HEK293 (cell line): ENCODE data around the gene DCST1.

ENCODE experiments used
- KLF7 ChIP-seq: fragments of 450-650 bp; formaldehyde crosslinking; IDR thresholded peaks from 2 replicates; pipeline ENCODE4 v1.5.1; 2016; ENCODE audit warnings: missing biosample characterization, missing genetic modification characterization, borderline replicate concordance
- SP3 ChIP-seq: fragments of 450-650 bp; formaldehyde crosslinking; IDR thresholded peaks from 2 replicates; pipeline ENCODE4 v1.5.1; 2016; ENCODE audit warnings: missing biosample characterization, missing genetic modification characterization
- ZBTB20 ChIP-seq: fragments of 450-650 bp; formaldehyde crosslinking; IDR thresholded peaks from 2 replicates; pipeline ENCODE4 v1.5.1; 2016; ENCODE audit warnings: missing biosample characterization, missing genetic modification characterization
- ZFHX2 ChIP-seq: fragments of 450-650 bp; formaldehyde crosslinking; conservative IDR thresholded peaks from 2 replicates; pipeline ENCODE4 v1.5.1; 2016; ENCODE audit warnings: missing biosample characterization, missing genetic modification characterization
- ZFP37 ChIP-seq: fragments of 450-650 bp; formaldehyde crosslinking; IDR thresholded peaks from 2 replicates; pipeline ENCODE4 v1.5.1; 2016; ENCODE audit warnings: missing biosample characterization, missing genetic modification characterization
- ZIC2 ChIP-seq: fragments of 450-650 bp; formaldehyde crosslinking; IDR thresholded peaks from 2 replicates; pipeline ENCODE4 v1.5.1; 2016; ENCODE audit warnings: missing biosample characterization, missing genetic modification characterization
- ZNF155 ChIP-seq: fragments of 450-650 bp; formaldehyde crosslinking; IDR thresholded peaks from 2 replicates; pipeline ENCODE4 v1.5.1; 2016; ENCODE audit warnings: missing biosample characterization, missing genetic modification characterization
- ZNF202 ChIP-seq: fragments of 450-650 bp; formaldehyde crosslinking; IDR thresholded peaks from 2 replicates; pipeline ENCODE4 v1.5.1; 2016; ENCODE audit warnings: missing biosample characterization, missing genetic modification characterization, borderline replicate concordance
- ZNF24 ChIP-seq: fragments of 450-650 bp; formaldehyde crosslinking; IDR thresholded peaks from 2 replicates; pipeline ENCODE4 v1.5.1; 2016; ENCODE audit warnings: missing biosample characterization, missing genetic modification characterization
- ZNF266 ChIP-seq: fragments of 450-650 bp; formaldehyde crosslinking; IDR thresholded peaks from 2 replicates; pipeline ENCODE4 v1.5.1; 2016; ENCODE audit warnings: missing biosample characterization, missing genetic modification characterization, low read depth
- ZNF292 ChIP-seq: fragments of 450-650 bp; formaldehyde crosslinking; IDR thresholded peaks from 2 replicates; pipeline ENCODE4 v1.5.1; 2016; ENCODE audit warnings: low read depth, missing biosample characterization, missing genetic modification characterization, borderline replicate concordance
- ZNF341 ChIP-seq: fragments of 450-650 bp; formaldehyde crosslinking; IDR thresholded peaks from 2 replicates; pipeline ENCODE4; 2016; ENCODE audit warnings: low read depth, missing biosample characterization, missing genetic modification characterization
- ZNF37A ChIP-seq: fragments of 450-650 bp; IDR thresholded peaks from 2 replicates; pipeline ENCODE4 v1.5.1; 2018; ENCODE audit warnings: missing biosample characterization, missing genetic modification characterization
- ZNF433 ChIP-seq: fragments of 450-650 bp; formaldehyde crosslinking; IDR thresholded peaks from 2 replicates; pipeline ENCODE4 v1.5.1; 2016; ENCODE audit warnings: missing biosample characterization, missing genetic modification characterization, low read depth
- ZNF48 ChIP-seq: fragments of 450-650 bp; formaldehyde crosslinking; IDR thresholded peaks from 2 replicates; pipeline ENCODE4 v1.5.1; 2016; ENCODE audit warnings: missing biosample characterization, missing genetic modification characterization
- ZNF501 ChIP-seq: fragments of 450-650 bp; formaldehyde crosslinking; IDR thresholded peaks from 2 replicates; pipeline ENCODE4 v1.5.1; 2016; ENCODE audit warnings: missing biosample characterization, missing genetic modification characterization
- ZNF544 ChIP-seq: fragments of 450-650 bp; formaldehyde crosslinking; IDR thresholded peaks from 2 replicates; pipeline ENCODE4 v1.5.0; 2017; ENCODE audit warnings: missing biosample characterization, missing genetic modification characterization
- ZNF561 ChIP-seq: fragments of 450-650 bp; IDR thresholded peaks from 2 replicates; pipeline ENCODE4 v1.5.1; 2018; ENCODE audit warnings: missing biosample characterization, missing genetic modification characterization, borderline replicate concordance
- ZNF585B ChIP-seq: fragments of 450-650 bp; formaldehyde crosslinking; IDR thresholded peaks from 2 replicates; pipeline ENCODE4 v1.5.1; 2016; ENCODE audit warnings: missing biosample characterization, missing genetic modification characterization
- ZNF626 ChIP-seq: fragments of 450-650 bp; sonication (Bioruptor Pico); formaldehyde crosslinking; IDR thresholded peaks from 2 replicates; pipeline ENCODE4 v1.5.1; 2018; ENCODE audit warnings: missing biosample characterization, missing genetic modification characterization, inconsistent platforms
- ZNF707 ChIP-seq: fragments of 450-650 bp; formaldehyde crosslinking; IDR thresholded peaks from 2 replicates; pipeline ENCODE4 v1.5.1; 2016; ENCODE audit warnings: missing biosample characterization, missing genetic modification characterization
- ZNF777 ChIP-seq: fragments of 450-650 bp; formaldehyde crosslinking; IDR thresholded peaks from 2 replicates; pipeline ENCODE4 v1.5.1; 2017; ENCODE audit warnings: missing biosample characterization, missing genetic modification characterization, borderline replicate concordance
- ZNF830 ChIP-seq: fragments of 450-650 bp; IDR thresholded peaks from 2 replicates; pipeline ENCODE4 v1.5.0; 2018; ENCODE audit warnings: missing biosample characterization, missing genetic modification characterization, low read depth, mild to moderate bottlenecking, moderate library complexity
- ZNF843 ChIP-seq: fragments of 450-650 bp; formaldehyde crosslinking; IDR thresholded peaks from 2 replicates; pipeline ENCODE4 v1.5.1; 2016; ENCODE audit warnings: missing biosample characterization, missing genetic modification characterization
- TF ChIP-seq, protein P1 (sequence below): fragments of 450-650 bp; formaldehyde crosslinking; IDR thresholded peaks from 2 replicates; pipeline ENCODE4; 2016; ENCODE audit warnings: missing biosample characterization, missing genetic modification characterization
- TF ChIP-seq, protein P2 (sequence below): fragments of 450-650 bp; formaldehyde crosslinking; IDR thresholded peaks from 2 replicates; pipeline ENCODE4 v1.5.1; 2016; ENCODE audit warnings: missing biosample characterization, missing genetic modification characterization, low read depth
- TF ChIP-seq, protein P3 (sequence below): fragments of 450-650 bp; formaldehyde crosslinking; IDR thresholded peaks from 2 replicates; pipeline ENCODE4 v1.5.1; 2016; ENCODE audit warnings: missing biosample characterization, missing genetic modification characterization, borderline replicate concordance
- TF ChIP-seq, protein P4 (sequence below): fragments of 450-650 bp; formaldehyde crosslinking; conservative IDR thresholded peaks from 2 replicates; pipeline ENCODE4 v1.5.1; 2016; ENCODE audit warnings: low read depth, missing biosample characterization, missing genetic modification characterization

Gene DCST1

DNA sequence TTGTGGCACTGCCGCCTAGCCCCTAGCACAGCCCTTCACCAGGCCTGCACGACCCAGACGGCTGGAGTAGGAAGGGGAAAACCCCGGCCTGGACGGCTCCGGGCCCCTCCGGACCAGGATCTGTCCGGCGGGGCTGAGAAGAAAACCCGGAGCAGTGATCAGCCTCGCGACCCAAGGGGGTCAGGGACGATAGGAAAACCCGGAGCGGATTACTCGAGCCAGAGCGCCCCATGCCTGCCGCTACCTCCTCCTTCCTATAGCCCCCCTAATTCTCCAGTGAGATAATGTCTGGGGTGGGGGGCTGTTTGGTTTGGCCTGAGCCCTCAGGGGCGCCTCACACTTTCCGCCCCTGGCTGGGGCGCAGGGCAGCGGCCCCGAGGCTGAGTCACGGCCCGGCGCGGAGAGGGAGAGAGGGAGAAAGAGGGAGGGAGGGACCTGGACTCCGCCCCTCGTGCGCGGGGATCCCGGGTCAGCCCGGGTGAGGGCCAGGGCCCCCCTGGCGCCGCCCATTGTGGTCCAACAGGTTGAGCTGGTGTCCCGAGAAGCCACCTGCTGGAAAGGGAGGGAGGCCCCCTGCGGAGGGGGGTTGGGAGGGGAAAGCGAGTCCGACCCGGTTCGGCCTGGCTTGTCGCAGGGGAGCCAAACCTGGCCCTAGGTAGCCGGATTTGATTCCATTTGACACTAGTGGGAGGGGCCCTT, 32.7 kb upstream of the DCST1 start (continued):
- TF ChIP-seq ZNF501 (tag by site-specific recombination), result peak; percentile 99
- TF ChIP-seq ZNF155 (tag by site-specific recombination), result no peak
- peak; percentile 99 for TF ChIP-seq ZFP37 (tag by site-specific recombination)
- TF ChIP-seq ZNF266 (tag by site-specific recombination), result no peak
- TF ChIP-seq ZNF626 (tag by site-specific recombination), result no peak
- no peak for TF ChIP-seq ZNF202 (tag by site-specific recombination)
- TF ChIP-seq SP3 (tag by site-specific recombination), result peak; percentile 86
- peak; percentile 99 for TF ChIP-seq ZNF561 (tag by site-specific recombination)
- no peak for TF ChIP-seq ZNF48 (tag by site-specific recombination)
- no peak for TF ChIP-seq ZNF544 (tag by site-specific recombination)
- TF ChIP-seq, protein P1, sequence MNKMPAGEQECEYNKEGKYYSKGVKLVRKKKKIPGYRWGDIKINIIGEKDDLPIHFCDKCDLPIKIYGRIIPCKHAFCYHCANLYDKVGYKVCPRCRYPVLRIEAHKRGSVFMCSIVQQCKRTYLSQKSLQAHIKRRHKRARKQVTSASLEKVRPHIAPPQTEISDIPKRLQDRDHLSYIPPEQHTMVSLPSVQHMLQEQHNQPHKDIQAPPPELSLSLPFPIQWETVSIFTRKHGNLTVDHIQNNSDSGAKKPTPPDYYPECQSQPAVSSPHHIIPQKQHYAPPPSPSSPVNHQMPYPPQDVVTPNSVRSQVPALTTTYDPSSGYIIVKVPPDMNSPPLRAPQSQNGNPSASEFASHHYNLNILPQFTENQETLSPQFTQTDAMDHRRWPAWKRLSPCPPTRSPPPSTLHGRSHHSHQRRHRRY, result no peak
- TF ChIP-seq, protein P2, sequence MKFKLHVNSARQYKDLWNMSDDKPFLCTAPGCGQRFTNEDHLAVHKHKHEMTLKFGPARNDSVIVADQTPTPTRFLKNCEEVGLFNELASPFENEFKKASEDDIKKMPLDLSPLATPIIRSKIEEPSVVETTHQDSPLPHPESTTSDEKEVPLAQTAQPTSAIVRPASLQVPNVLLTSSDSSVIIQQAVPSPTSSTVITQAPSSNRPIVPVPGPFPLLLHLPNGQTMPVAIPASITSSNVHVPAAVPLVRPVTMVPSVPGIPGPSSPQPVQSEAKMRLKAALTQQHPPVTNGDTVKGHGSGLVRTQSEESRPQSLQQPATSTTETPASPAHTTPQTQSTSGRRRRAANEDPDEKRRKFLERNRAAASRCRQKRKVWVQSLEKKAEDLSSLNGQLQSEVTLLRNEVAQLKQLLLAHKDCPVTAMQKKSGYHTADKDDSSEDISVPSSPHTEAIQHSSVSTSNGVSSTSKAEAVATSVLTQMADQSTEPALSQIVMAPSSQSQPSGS, result peak; percentile 31; the same call in 1 of the 2 replicates
- TF ChIP-seq ZNF37A (tag by site-specific recombination), result no peak; the same call in 1 of the 2 replicates
- TF ChIP-seq ZIC2 (tag by site-specific recombination), result peak; percentile 89
- TF ChIP-seq ZNF24 (tag by site-specific recombination), result peak; percentile 97
- TF ChIP-seq ZFHX2, result peak; percentile 54
- TF ChIP-seq, protein P3, sequence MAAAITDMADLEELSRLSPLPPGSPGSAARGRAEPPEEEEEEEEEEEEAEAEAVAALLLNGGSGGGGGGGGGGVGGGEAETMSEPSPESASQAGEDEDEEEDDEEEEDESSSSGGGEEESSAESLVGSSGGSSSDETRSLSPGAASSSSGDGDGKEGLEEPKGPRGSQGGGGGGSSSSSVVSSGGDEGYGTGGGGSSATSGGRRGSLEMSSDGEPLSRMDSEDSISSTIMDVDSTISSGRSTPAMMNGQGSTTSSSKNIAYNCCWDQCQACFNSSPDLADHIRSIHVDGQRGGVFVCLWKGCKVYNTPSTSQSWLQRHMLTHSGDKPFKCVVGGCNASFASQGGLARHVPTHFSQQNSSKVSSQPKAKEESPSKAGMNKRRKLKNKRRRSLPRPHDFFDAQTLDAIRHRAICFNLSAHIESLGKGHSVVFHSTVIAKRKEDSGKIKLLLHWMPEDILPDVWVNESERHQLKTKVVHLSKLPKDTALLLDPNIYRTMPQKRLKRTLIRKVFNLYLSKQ (tag by site-specific recombination), result no peak
- TF ChIP-seq ZNF777 (tag by site-specific recombination), result no peak
- TF ChIP-seq ZNF433 (tag by site-specific recombination), result no peak
- TF ChIP-seq, protein P4, sequence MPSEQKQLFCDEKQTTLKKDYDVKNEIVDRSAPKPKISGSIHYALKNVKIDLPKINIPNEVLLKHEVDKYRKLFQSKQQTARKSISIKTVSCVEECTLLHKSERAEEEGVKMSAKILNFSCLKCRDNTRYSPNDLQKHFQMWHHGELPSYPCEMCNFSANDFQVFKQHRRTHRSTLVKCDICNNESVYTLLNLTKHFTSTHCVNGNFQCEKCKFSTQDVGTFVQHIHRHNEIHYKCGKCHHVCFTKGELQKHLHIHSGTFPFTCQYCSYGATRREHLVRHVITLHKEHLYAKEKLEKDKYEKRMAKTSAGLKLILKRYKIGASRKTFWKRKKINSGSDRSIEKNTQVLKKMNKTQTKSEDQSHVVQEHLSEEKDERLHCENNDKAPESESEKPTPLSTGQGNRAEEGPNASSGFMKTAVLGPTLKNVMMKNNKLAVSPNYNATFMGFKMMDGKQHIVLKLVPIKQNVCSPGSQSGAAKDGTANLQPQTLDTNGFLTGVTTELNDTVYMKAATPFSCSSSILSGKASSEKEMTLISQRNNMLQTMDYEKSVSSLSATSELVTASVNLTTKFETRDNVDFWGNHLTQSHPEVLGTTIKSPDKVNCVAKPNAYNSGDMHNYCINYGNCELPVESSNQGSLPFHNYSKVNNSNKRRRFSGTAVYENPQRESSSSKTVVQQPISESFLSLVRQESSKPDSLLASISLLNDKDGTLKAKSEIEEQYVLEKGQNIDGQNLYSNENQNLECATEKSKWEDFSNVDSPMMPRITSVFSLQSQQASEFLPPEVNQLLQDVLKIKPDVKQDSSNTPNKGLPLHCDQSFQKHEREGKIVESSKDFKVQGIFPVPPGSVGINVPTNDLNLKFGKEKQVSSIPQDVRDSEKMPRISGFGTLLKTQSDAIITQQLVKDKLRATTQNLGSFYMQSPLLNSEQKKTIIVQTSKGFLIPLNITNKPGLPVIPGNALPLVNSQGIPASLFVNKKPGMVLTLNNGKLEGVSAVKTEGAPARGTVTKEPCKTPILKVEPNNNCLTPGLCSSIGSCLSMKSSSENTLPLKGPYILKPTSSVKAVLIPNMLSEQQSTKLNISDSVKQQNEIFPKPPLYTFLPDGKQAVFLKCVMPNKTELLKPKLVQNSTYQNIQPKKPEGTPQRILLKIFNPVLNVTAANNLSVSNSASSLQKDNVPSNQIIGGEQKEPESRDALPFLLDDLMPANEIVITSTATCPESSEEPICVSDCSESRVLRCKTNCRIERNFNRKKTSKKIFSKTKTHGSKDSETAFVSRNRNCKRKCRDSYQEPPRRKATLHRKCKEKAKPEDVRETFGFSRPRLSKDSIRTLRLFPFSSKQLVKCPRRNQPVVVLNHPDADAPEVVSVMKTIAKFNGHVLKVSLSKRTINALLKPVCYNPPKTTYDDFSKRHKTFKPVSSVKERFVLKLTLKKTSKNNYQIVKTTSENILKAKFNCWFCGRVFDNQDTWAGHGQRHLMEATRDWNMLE, result no peak
- peak; percentile 96 for TF ChIP-seq KLF7
- TF ChIP-seq ZNF843, result no peak; the same call in none of the 2 replicates
- no peak for TF ChIP-seq ZNF585B (tag by site-specific recombination)
- TF ChIP-seq ZNF830 (tag by site-specific recombination), result no peak
- no peak for TF ChIP-seq ZNF292 (tag by site-specific recombination)
- peak; percentile 92 for TF ChIP-seq ZBTB20 (tag by site-specific recombination)
- peak; percentile 87 for TF ChIP-seq ZNF341
- TF ChIP-seq ZNF707 (tag by site-specific recombination), result no peak
